GM19467 (cell line): Measurements from ENCODE around the gene ZNF208.
"Not testable (repeated sequence)": the region's sequence is repeated elsewhere in the genome, so short reads cannot be mapped to it uniquely, and the experiment has no call there.

Experiments
- ATAC-seq: cut with Tn5 transposase; IDR thresholded peaks from one replicate; pipeline ENCODE4 v1.9.1; 2021; ENCODE audit warnings: mild to moderate bottlenecking, moderate library complexity; ENCODE audit not compliant: unreplicated experiment

The ZNF208 gene

DNA sequence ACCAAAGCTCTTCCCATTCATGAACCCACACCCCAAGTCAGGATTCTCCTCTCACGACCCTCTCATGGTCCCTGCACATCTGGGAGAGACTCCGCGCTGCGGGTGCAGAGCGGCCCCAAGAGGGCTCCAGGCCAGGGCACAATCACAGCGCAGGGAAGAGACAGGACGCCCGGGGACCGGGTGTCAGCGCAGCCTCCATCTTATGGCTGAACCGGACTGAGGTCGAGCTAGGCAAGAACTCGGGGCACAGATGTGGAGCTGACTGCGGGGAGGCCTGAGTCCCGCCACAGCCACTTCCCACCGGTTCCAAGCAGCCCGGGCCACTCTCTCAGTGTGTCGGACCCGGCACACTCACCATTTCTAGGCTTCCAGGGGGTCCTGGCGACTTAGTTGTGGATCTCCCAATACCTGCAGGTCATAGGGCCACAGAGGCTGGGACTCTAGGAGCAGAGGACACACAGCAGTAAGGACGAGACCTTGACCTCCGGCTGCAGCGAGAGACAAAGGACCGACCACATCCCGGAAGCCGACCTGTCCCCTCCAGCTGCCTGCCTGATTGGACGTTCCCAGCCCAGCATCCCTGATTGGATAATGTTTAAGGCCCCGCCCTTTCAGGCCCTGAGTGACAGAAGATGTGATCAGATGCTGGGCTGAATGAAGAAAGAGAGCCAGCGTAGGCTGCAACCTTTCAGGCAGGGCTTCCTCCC, at the start of gene ZNF208:
Gene ZNF208 (minus strand): TSS at position 507 of the 707 bp plus-strand sequence. CDS start 149 bp downstream, at position 358.
- ATAC-seq: not testable (repeated sequence)

GRCh38 chr19:22052644-22053013, 41.9 kb upstream of the ZNF208 start:
- no peak for ATAC-seq

DNA sequence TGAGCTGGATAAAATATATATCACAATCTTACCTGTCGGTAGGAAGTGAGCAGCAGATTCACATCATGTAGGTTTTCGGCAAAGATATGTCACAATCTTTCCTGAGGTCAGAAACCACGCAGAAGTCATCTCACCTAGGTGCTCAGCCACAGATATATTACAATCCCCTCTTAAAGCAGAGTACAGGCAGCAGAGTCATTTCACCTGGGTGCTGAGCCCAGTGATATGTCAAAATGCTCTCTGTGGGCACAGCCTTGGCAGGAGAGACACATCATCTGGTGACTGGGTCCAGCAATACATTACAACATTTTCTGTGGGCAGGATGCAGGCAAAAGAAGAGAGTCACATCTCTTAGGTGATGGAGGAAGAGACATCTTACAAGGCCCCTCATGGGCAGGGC, 30.4 kb upstream of the ZNF208 start:
- not testable (repeated sequence) for ATAC-seq

DNA sequence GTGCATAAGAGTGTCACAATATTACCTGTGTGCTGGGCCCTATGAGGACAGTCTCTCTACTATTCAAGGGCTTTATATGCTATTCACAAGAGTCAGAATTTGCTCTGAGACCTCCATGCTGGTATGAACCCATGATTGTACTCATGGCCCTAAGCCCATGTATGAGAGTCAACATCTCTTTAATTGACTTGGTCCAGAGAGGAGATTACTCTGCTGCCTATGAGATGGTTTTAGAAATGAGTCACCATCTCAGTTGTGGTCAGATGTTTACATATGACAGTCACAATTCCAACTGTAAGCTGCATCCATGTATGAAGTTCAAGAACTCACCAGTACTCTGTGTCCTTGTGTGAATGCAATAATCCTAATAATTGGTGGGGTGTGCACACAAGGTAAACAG, 19.9 kb upstream of the ZNF208 start:
- ATAC-seq: no peak

DNA sequence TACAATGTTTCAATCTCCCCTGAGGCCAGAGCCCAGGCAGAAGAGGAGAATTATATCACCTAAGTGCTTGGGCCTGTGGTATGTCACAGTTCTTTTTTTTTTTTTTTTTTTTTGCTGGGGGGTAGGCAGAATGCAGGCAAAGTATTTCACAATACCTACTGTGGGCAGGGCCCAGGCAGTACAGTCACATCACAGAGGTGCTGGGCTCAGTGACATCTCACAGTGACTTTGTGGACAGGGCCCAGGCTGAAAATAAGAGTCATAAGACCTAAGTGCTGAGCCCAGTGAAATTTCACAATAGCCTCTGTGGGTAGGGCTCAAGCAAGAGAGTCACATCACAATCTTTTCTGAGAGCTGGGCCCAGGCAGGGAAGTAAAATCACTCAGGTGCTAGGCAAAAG, 15.9 kb upstream of the ZNF208 start:
- ATAC-seq: no peak

- not testable (repeated sequence) for ATAC-seq
Measured at GRCh38 chr19:22025539-22025938, 14.8 kb upstream of the ZNF208 start.

- no peak for ATAC-seq
Measured at GRCh38 chr19:21970466-21970865, 40.3 kb downstream of the ZNF208 start.

DNA sequence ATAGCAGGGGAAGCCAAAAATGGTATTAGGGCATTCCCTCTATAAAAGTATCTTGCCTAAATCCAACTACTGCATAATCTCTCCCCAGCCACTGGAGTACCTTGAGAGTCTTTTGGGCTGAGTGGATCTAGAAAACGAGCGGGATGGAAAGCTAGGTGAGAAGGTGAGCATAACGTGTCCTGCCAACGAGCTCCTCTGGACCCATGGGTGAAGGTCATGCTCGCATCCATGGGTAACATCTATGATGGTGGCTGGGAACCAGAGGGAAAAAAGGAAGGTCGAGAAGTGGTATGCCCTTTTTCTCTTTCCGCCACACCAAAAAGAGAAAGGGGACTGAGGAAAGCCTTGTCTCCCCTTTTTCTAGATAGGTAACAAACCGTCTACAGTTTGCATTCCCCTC, 63.0 kb downstream of the ZNF208 start:
- ATAC-seq: no peak

DNA sequence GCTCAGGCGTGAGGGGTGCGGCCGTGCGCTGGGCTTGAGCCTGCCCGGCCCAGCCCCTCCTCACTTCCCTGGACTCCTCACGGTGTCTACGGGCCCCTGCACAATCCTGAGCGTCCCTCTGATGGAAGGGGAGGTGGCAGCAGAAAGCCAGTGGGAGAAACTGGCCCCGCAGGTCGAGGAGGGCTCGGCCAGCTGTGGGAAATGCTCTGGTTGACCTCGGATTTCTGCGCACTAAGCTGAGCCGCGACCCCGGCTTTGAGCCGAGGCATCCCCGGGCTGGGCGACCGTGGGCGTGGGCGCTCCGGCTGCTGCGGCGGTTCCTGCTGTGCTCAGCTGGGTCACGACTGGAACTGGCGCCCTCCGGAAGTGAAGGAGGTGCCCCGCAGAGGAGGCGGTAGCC, 70.1 kb downstream of the ZNF208 start:
- ATAC-seq: no peak

DNA sequence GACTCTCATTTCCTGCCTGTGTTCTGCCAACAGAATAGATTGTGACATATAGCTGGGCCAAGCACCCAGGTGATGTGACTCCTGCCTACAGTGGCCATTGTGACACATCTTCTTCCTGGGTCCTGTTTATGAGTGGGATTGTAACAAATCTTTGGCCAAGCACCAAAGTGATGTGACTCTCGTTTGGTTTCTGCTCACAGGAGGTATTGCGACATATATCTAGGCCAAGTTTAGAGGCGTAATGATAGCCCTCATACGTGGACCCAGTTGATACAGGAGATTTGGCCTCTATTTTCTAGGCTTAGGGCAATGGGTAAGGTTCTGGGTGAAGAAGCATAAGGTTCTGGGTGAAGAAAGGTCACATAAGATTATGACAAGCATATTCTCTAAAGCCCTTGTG, 76.2 kb downstream of the ZNF208 start:
- no peak for ATAC-seq

DNA sequence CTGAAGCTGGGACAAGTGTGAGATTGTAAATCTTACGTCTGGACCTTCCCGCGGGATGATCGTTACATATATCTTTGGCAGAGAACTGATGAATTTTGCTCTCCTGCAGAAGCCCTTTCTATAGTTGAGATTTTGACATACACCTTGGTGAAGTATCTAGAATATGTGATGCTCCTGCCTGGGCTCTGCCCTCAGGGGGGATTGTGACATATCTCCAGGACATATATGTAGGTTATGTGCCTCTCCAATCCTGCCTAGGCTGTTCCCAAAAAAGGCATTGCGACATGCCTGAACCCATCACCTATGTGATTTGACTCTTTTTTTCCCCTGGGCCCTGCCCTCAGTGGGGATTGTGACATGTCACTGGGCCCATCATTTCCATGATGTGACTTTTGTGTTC, 76.6 kb downstream of the ZNF208 start:
- ATAC-seq: no peak

DNA sequence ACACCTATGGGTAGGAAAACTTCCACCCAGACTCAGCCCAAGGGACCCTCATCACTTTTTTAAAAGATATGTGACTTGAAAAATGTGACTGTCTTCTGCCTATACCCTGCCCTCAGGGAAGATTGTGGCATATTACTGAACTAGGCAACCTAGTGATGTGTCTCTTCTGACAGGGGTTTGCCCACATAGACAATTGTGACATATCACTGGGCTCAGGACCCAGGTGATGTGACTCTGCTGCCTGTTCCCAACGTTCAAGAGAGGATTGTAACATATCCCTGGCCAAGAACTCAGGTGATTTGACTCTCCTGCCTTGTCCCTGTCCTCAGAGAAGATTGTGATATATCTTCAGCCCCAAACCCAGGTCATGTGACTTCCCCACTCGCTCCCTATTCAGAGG, 88.5 kb downstream of the ZNF208 start:
- no peak for ATAC-seq

DNA sequence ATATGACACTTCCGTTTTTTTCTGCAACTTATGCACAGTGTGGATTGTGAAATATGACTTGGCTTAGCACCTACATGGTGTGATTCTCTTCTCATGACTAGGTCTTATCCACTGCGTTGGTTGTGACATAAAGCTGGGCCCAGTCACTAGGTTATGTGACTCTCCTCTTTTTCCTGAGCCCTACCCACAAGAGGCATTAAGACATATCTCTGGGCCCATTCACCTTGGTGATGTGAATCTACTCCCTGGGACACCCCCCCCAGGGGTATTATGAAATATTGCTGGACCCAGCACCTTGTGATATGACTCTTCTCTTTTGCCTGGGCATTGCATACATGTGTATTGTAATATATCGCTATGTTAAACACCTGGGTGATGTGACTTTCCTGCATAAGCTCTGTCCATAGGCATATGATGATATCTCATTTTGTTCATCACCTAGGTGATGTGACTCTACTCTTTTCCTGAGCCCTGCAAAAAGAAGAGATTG, 89.0 kb downstream of the ZNF208 start:
- ATAC-seq: no peak

DNA sequence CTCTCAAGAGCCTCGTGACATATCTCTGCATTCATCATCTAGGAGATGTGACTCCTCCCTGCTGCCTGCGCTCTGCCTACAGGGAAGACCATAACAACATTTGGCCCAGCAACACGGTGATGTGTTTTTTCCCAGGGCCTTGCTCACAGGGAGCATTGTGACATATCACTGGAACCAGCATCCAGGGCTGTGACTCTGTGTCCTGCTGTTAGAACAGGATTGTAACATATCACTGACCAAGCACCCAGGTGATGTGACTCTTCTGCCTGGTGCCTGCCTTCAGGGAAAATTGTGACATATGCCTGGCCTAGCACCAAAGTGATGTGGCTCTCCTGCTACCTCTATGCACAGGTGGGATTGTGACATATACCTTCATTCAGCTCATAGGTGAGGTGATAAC, 95.3 kb downstream of the ZNF208 start:
- ATAC-seq: no peak

GRCh38 chr19:21912654-21913053, 98.1 kb downstream of the ZNF208 start:
- ATAC-seq: no peak

GRCh38 chr19:21910318-21910717, 100.4 kb downstream of the ZNF208 start:
- ATAC-seq: no peak

DNA sequence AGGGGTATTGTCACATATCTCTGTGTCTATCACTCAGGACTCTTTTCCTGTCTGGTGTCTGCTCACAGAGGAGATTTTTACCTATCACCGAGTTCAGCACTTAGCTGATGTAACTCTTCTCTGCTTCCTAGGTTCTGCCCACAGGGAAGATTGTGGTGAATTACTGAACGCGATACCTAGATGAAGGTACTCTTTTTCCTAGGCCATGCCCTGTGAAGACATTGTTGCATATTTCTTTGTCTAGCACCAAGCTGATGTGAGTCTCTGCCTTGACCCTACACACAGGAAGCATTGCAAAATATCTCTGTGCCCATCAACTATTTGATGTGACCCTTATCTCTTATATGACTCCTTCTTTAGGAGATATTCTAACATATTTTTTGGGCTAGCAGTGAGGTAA, 102.7 kb downstream of the ZNF208 start:
- ATAC-seq: no peak

GRCh38 chr19:21907516-21907915, 103.2 kb downstream of the ZNF208 start:
- no peak for ATAC-seq

DNA sequence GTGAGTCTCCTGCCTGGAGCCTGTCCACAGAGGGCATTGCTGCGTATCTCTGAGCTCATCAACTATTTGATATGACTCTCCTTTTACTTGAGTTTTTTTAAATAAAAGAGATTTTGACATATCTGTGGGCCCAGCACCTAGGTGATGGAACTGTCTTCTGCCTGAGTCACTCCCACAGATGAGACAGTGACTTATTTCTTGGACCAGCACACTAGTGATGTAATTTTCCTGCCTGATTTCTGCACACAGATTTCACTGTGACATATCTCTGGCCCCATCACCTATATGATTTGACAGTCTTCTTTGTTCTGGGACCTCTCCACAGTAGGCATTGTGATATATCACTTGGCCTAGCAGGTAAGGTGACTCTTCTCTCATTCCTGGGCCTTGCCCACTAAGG, 108.2 kb downstream of the ZNF208 start:
- no peak for ATAC-seq

GRCh38 chr19:21901861-21902260, 108.9 kb downstream of the ZNF208 start:
- no peak for ATAC-seq

GRCh38 chr19:21900401-21900800, 110.3 kb downstream of the ZNF208 start:
- no peak for ATAC-seq

DNA sequence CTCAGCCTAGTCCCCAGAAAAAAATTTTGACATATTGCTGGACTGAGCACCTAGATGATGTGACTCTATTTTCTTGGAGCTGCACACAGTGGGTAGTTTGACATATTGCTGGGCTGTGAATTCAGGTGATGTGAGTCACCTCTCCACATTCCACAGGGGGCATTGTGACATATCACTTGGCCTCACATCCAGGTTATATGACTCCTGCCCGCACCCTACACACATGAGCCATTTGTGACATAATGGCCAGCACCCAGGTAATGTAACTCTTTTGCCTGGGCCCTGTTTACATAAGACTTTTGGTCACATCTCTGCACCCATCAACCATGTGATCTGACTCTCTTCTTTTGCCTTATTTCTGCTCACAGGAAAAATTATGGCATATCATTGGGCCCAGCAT, 119.7 kb downstream of the ZNF208 start:
- ATAC-seq: no peak

GRCh38 chr19:21890017-21890416, 120.7 kb downstream of the ZNF208 start:
- not testable (repeated sequence) for ATAC-seq
